Liver (tissue), 9 donors: ENCODE measurements around the gene TFF2. TPM values are rescaled to one million over a fixed set of nuclear protein-coding genes. Genes with fewer than 3 reads are reported as not detected.
A peak's percentile ranks its signal among the peaks of the same experiment; 100 is the strongest.

ENCODE experiments used
- DNase-seq: peaks from one replicate; pipeline ENCODE4 v3.0.0-alpha.2; 2017; ENCODE audit warnings: low spot score
- H3K27ac ChIP-seq, 2 donors: one replicate each; pipeline ENCODE4 v1.7.0; 2013; ENCODE audit warnings: inconsistent platforms in 2 of 2, low read length in 2 of 2, control low read depth in 1 of 2, low read depth in 1 of 2, mild to moderate bottlenecking in 1 of 2
- H3K27me3 ChIP-seq, 4 donors: one replicate each; pipeline versions ENCODE4 v1.6.1 to v1.7.0; 2013; ENCODE audit warnings: low read length in 3 of 4, inconsistent platforms in 1 of 4, mild to moderate bottlenecking in 1 of 4, moderate library complexity in 1 of 4; ENCODE audit not compliant: control insufficient read depth in 4 of 4, insufficient read depth in 4 of 4
- H3K36me3 ChIP-seq, 4 donors: one replicate each; pipeline versions ENCODE4 v1.6.1 to v1.7.0; 2013; ENCODE audit warnings: low read length in 3 of 4, mild to moderate bottlenecking in 3 of 4, low read depth in 1 of 4, moderate library complexity in 1 of 4; ENCODE audit not compliant: control insufficient read depth in 4 of 4, insufficient read depth in 3 of 4
- H3K4me1 ChIP-seq, 4 donors: one replicate each; pipeline versions ENCODE4 v1.6.1 to v1.7.0; 2013; ENCODE audit warnings: low read length in 3 of 4, mild to moderate bottlenecking in 3 of 4, moderate library complexity in 1 of 4; ENCODE audit not compliant: control insufficient read depth in 4 of 4, insufficient read depth in 4 of 4
- H3K4me3 ChIP-seq, 3 donors: one replicate each; pipeline versions ENCODE4 v1.6.1 to v1.7.0; 2013; ENCODE audit warnings: low read length in 3 of 3, control low read depth in 1 of 3, low read depth in 1 of 3, mild to moderate bottlenecking in 1 of 3
- H3K9ac ChIP-seq, 2 donors: one replicate each; pipeline ENCODE4 v1.7.0; 2013; ENCODE audit warnings: low read length in 2 of 2, mild to moderate bottlenecking in 2 of 2, moderate library complexity in 2 of 2, control low read depth in 1 of 2, low read depth in 1 of 2
- H3K9me3 ChIP-seq, 4 donors: one replicate each; pipeline versions ENCODE4 v1.6.1 to v1.7.0; 2013; ENCODE audit warnings: low read length in 3 of 4; ENCODE audit not compliant: control insufficient read depth in 4 of 4
- FOXA2 ChIP-seq: IDR thresholded peaks from 2 replicates; pipeline ENCODE4 v1.6.1; 2016; ENCODE audit warnings: antibody characterized with exemption
- HNF4A ChIP-seq, 2 donors: conservative IDR thresholded peaks; 2 replicates each; pipeline ENCODE4 v1.6.1; 2016; ENCODE audit warnings: antibody characterized with exemption in 2 of 2, mild to moderate bottlenecking in 2 of 2
- NR2F2 ChIP-seq: IDR thresholded peaks from 2 replicates; pipeline ENCODE4 v1.6.1; 2016; ENCODE audit warnings: antibody characterized with exemption
- SP1 ChIP-seq: IDR thresholded peaks from 2 replicates; pipeline ENCODE4 v1.6.1; 2018; ENCODE audit warnings: antibody characterized with exemption, mild to moderate bottlenecking
- TAF1 ChIP-seq: conservative IDR thresholded peaks from 2 replicates; pipeline ENCODE4 v1.6.1; 2016; ENCODE audit warnings: antibody characterized with exemption, mild to moderate bottlenecking
- WGBS: extraction: QIAGEN DNeasy Blood & Tissue Kit; methylation state at CpG from one replicate; pipeline ENCODE4 v1.1.7; 2013; 5-methylcytosine and 5-hydroxymethylcytosine counted together
- polyA plus RNA-seq, 2 donors: library from polyadenylated mRNA; stranded (reverse) in 1 of 2; unstranded in 1 of 2; fragments of 200-250 nt in 1 of 2; fragments of >200 nt in 1 of 2; fragmentation: Nextera tagmentation in 1 of 2; extraction: Ambion mirVana in 1 of 2; gene quantifications; one replicate each; pipeline versions ENCODE4 v1.2.1 to v1.2.3, GENCODE V29; 2013 to 2015
- total RNA-seq, 2 donors: library from RNA; depleted of rRNA; stranded (reverse); fragments of >200 nt; gene quantifications; one replicate each; pipeline ENCODE4 v1.2.3, GENCODE V29; 2014
- TF ChIP-seq, protein P1 (sequence below): IDR thresholded peaks from 2 replicates; pipeline ENCODE4 v1.6.1; 2016; ENCODE audit warnings: antibody characterized with exemption, mild to moderate bottlenecking
- TF ChIP-seq, protein P2 (sequence below): fragments of 150-350 bp; IDR thresholded peaks from 2 replicates; pipeline ENCODE4 v1.5.1; 2017; ENCODE audit warnings: improper control_type of control experiment, low read depth, low read length; ENCODE audit not compliant: missing input control
- TF ChIP-seq, protein P3 (sequence below): IDR thresholded peaks from 2 replicates; pipeline ENCODE4 v1.6.1; 2016; ENCODE audit warnings: antibody characterized with exemption
- TF ChIP-seq, protein P4 (sequence below): IDR thresholded peaks from 2 replicates; pipeline ENCODE4 v1.6.1; 2016; ENCODE audit warnings: antibody characterized with exemption
- TF ChIP-seq, protein P5 (sequence below): IDR thresholded peaks from 2 replicates; pipeline ENCODE4 v1.6.1; 2016; ENCODE audit warnings: antibody characterized with exemption
- donor health status: healthy.
- donor health status: healthy.
- donor health status: healthy.
- donor health status: healthy.
- donor health status: healthy.

Gene TFF2
- total and polyA plus RNA-seq, 4 donors: 1.0 TPM; not detected in 3

DNA sequence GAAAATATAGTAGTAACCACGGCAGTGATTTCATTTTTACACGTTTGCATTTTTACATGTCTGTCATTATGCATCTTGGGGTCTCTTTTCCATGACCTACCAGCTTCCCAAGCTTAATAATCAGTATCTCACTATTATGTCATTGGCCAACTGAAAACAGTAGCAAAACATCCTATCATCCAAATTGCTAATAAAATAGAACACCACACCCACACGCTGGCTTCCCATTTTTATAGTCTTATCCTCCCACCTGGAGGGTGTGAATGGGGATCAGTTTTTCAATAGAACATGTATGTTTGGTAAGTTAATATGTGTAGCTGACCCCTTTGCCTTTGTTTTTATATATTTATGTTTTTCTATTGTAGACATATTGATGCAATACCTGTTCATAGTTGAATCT is 47.4 kb downstream of the TFF2 start:
- H3K27me3 ChIP-seq: peaks cover 0 to 4% (median 0%) of the 10 kb centered on the region in 4 donors
- TF ChIP-seq TAF1 (no peak), HNF4A (conservative IDR thresholded peaks at IDR 0.05) (no peak)
- TF ChIP-seq, protein P1, sequence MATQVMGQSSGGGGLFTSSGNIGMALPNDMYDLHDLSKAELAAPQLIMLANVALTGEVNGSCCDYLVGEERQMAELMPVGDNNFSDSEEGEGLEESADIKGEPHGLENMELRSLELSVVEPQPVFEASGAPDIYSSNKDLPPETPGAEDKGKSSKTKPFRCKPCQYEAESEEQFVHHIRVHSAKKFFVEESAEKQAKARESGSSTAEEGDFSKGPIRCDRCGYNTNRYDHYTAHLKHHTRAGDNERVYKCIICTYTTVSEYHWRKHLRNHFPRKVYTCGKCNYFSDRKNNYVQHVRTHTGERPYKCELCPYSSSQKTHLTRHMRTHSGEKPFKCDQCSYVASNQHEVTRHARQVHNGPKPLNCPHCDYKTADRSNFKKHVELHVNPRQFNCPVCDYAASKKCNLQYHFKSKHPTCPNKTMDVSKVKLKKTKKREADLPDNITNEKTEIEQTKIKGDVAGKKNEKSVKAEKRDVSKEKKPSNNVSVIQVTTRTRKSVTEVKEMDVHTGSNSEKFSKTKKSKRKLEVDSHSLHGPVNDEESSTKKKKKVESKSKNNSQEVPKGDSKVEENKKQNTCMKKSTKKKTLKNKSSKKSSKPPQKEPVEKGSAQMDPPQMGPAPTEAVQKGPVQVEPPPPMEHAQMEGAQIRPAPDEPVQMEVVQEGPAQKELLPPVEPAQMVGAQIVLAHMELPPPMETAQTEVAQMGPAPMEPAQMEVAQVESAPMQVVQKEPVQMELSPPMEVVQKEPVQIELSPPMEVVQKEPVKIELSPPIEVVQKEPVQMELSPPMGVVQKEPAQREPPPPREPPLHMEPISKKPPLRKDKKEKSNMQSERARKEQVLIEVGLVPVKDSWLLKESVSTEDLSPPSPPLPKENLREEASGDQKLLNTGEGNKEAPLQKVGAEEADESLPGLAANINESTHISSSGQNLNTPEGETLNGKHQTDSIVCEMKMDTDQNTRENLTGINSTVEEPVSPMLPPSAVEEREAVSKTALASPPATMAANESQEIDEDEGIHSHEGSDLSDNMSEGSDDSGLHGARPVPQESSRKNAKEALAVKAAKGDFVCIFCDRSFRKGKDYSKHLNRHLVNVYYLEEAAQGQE: no peak
- H3K9ac ChIP-seq: no peak overlapping the region
- no peaks in the 10 kb centered on the region for H3K9me3 ChIP-seq
- 77% methylated on average over 3 of the region's 3 CpGs for WGBS
- DNase-seq: no peak
- H3K4me3 ChIP-seq: no peak overlapping the region
- no peaks in the 10 kb centered on the region for H3K36me3 ChIP-seq
- no peak overlapping the region for H3K27ac ChIP-seq
- H3K4me1 ChIP-seq: no peaks in the 10 kb centered on the region

DNA sequence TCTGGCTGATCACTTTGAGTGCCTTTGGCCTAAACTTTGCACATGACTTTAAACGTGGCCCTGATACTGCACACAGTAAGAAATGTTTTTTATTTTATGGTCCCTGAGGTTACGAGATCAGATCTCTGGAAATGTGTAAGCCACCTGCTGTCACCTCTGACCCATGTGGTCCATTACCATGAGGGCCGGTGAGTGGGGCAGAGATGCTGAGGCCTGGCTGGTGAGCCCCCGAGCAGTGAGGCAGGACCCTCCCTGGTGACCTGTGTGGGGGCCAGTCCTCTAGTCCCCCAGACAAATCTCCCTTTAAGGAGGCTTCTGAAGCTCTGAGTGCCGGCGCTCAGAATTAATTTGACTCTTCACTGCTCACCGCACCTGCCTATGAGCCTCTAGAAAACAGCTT is 48.0 kb downstream of the TFF2 start:
- no peaks in the 10 kb centered on the region for H3K4me1 ChIP-seq
- WGBS: 66% methylated on average over 7 of the region's 7 CpGs
- H3K36me3 ChIP-seq: no peaks in the 10 kb centered on the region
- TF ChIP-seq, protein P2, sequence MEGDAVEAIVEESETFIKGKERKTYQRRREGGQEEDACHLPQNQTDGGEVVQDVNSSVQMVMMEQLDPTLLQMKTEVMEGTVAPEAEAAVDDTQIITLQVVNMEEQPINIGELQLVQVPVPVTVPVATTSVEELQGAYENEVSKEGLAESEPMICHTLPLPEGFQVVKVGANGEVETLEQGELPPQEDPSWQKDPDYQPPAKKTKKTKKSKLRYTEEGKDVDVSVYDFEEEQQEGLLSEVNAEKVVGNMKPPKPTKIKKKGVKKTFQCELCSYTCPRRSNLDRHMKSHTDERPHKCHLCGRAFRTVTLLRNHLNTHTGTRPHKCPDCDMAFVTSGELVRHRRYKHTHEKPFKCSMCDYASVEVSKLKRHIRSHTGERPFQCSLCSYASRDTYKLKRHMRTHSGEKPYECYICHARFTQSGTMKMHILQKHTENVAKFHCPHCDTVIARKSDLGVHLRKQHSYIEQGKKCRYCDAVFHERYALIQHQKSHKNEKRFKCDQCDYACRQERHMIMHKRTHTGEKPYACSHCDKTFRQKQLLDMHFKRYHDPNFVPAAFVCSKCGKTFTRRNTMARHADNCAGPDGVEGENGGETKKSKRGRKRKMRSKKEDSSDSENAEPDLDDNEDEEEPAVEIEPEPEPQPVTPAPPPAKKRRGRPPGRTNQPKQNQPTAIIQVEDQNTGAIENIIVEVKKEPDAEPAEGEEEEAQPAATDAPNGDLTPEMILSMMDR: no peak
- TF ChIP-seq SP1 (no peak), HNF4A (conservative IDR thresholded peaks at IDR 0.05) (no peak), NR2F2 (no peak), FOXA2 (no peak), TAF1 (no peak)
- TF ChIP-seq, protein P3, sequence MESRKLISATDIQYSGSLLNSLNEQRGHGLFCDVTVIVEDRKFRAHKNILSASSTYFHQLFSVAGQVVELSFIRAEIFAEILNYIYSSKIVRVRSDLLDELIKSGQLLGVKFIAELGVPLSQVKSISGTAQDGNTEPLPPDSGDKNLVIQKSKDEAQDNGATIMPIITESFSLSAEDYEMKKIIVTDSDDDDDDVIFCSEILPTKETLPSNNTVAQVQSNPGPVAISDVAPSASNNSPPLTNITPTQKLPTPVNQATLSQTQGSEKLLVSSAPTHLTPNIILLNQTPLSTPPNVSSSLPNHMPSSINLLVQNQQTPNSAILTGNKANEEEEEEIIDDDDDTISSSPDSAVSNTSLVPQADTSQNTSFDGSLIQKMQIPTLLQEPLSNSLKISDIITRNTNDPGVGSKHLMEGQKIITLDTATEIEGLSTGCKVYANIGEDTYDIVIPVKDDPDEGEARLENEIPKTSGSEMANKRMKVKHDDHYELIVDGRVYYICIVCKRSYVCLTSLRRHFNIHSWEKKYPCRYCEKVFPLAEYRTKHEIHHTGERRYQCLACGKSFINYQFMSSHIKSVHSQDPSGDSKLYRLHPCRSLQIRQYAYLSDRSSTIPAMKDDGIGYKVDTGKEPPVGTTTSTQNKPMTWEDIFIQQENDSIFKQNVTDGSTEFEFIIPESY: no peak
- TF ChIP-seq, protein P4, sequence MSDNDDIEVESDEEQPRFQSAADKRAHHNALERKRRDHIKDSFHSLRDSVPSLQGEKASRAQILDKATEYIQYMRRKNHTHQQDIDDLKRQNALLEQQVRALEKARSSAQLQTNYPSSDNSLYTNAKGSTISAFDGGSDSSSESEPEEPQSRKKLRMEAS: no peak
- TF ChIP-seq, protein P5, sequence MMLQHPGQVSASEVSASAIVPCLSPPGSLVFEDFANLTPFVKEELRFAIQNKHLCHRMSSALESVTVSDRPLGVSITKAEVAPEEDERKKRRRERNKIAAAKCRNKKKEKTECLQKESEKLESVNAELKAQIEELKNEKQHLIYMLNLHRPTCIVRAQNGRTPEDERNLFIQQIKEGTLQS: no peak
- H3K4me3 ChIP-seq: no peak overlapping the region
- H3K9me3 ChIP-seq: no peaks in the 10 kb centered on the region
- H3K9ac ChIP-seq: no peak overlapping the region
- DNase-seq: no peak
- H3K27ac ChIP-seq: peak overlapping the region in 1 of 2 donors; percentile 61
- no peaks in the 10 kb centered on the region for H3K27me3 ChIP-seq
